ENCODE data around the gene THAP5.

THAP5 gene

GRCh38 chr7:108598153-108598552 lies 28.6 kb upstream of the THAP5 start:
- H3K4me3 ChIP-seq (ENCODE audit: low read length) = no peak overlapping the region
- DNase-seq (ENCODE audit: low read depth) = no peak
- TF ChIP-seq, protein P1, sequence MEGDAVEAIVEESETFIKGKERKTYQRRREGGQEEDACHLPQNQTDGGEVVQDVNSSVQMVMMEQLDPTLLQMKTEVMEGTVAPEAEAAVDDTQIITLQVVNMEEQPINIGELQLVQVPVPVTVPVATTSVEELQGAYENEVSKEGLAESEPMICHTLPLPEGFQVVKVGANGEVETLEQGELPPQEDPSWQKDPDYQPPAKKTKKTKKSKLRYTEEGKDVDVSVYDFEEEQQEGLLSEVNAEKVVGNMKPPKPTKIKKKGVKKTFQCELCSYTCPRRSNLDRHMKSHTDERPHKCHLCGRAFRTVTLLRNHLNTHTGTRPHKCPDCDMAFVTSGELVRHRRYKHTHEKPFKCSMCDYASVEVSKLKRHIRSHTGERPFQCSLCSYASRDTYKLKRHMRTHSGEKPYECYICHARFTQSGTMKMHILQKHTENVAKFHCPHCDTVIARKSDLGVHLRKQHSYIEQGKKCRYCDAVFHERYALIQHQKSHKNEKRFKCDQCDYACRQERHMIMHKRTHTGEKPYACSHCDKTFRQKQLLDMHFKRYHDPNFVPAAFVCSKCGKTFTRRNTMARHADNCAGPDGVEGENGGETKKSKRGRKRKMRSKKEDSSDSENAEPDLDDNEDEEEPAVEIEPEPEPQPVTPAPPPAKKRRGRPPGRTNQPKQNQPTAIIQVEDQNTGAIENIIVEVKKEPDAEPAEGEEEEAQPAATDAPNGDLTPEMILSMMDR (conservative IDR thresholded peaks at IDR 0.05; ENCODE audit: low read length) = no peak

- no peak overlapping the region for H3K4me3 ChIP-seq (ENCODE audit: low read length)
- no peak for DNase-seq (ENCODE audit: low read depth)
- TF ChIP-seq, protein P1 (conservative IDR thresholded peaks at IDR 0.05; ENCODE audit: low read length) = no peak
These were observed 27.1 kb upstream of the THAP5 start for GRCh38 chr7:108596560-108596959.

GRCh38 chr7:108592646-108593201 lies 23.2 kb upstream of the THAP5 start:
- H3K4me3 ChIP-seq (ENCODE audit: low read length) = no peak overlapping the region
- no peak for DNase-seq (ENCODE audit: low read depth)
- TF ChIP-seq, protein P1 (conservative IDR thresholded peaks at IDR 0.05; ENCODE audit: low read length) = peak; percentile 11; the same call in 1 of the 2 replicates

DNA sequence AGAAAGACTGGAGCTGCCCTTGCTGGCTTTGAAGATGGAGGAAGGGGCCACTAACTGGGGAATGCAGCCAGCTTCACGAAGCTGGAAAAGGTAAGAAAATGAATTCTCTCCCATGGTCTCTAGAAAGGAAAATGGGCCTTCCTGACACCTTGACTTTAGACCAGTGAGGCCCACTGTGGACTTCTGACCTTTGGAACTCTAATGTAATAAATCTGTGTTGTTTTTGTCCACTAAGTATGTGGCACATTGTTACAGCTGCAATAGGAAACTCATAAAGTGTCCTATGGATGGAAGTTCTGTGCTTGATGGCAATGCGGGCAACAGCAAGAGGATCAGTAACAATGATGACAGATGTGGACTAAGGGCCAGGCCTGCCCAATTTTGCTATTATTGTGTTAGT lies 21.1 kb upstream of the THAP5 start:
- no peak for DNase-seq (ENCODE audit: low read depth)
- TF ChIP-seq, protein P1 (conservative IDR thresholded peaks at IDR 0.05; ENCODE audit: low read length) = no peak
- H3K4me3 ChIP-seq (ENCODE audit: low read length) = no peak overlapping the region

GRCh38 chr7:108589874-108590273 lies 20.4 kb upstream of the THAP5 start:
- no peak for DNase-seq (ENCODE audit: low read depth)
- H3K4me3 ChIP-seq (ENCODE audit: low read length) = no peak overlapping the region
- TF ChIP-seq, protein P1 (conservative IDR thresholded peaks at IDR 0.05; ENCODE audit: low read length) = no peak

- DNase-seq (ENCODE audit: low read depth) = no peak
- TF ChIP-seq, protein P1 (conservative IDR thresholded peaks at IDR 0.05; ENCODE audit: low read length) = no peak
- no peak overlapping the region for H3K4me3 ChIP-seq (ENCODE audit: low read length)
These were observed 19.7 kb upstream of the THAP5 start for GRCh38 chr7:108589199-108589598.

DNA sequence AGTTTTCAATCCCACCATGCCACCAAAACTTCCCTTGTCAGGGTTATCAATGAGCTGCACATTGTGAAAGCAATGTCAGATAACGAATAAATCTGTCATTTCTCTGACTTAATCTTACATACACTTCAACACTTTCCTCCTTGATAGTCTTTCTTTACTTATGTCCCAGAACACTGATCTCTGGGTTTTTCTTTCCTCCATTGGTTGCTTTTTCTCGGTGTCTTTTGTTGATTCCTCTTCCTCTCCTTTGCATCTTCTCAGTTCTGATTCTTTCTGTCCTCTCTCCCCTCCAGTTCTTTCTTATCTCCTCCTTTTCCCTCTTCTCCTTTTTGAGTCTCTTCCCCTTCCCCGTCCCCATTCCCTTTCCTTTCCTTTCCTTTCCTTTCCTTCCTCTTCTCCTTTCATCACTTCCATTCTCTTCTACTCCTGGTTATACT lies 16.8 kb upstream of the THAP5 start:
- TF ChIP-seq, protein P1 (conservative IDR thresholded peaks at IDR 0.05; ENCODE audit: low read length) = no peak
- no peak for DNase-seq (ENCODE audit: low read depth)
- H3K4me3 ChIP-seq (ENCODE audit: low read length) = no peak overlapping the region
